Measurements from ENCODE around the gene ITPA. TPM values are rescaled to one million over a fixed set of nuclear protein-coding genes. Genes with fewer than 3 reads are reported as not detected.
A peak's percentile ranks its signal among the peaks of the same experiment; 100 is the strongest.
"Not testable (repeated sequence)": the region's sequence is repeated elsewhere in the genome, so short reads cannot be mapped to it uniquely, and the experiment has no call there.

The ITPA gene
- total RNA-seq, 3 donors from 2014 or later, result 35.2 to 43.6 (median 39.1) TPM

DNA sequence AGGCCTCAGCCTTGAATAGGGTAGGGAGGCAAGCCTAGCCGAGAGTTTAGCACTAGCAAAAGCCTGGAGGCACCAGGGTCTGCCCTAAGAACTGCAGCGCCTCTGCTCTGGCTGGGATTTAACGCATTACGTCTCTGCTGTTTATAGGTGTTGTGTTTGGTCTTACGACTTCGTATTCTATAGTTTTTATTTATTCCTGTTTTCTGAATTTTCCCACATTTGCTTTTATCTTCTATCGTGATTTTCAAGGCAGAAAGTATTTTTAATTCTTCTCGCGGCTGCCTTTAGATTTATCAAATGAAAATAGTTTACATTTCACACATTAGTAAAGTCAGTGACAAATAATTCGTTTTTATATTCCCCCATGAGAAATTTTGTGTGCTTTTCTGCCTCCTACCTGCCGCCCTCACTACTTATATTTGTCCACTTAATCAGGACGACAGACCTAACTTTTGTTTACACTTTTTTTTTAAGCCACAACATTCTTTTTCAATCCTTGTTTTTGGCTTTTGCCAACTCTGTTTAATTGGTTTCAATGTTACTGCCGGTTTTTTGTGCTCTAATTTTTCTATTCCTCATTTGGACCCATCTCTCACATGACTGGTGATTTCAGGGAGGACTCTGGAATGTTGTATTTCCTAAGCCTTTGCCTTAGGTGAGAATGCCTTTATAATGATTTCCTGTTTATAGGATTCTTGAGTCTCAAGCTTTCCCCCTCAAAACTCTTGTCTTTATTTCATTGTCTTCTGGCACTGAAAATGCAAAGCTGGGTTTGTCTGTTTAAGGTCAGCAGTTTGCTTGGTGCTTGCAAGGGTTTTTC lies 34.6 kb upstream of the ITPA start:
- Histone ChIP-seq H3K4me3 (peak overlapping the region; percentile 78 to 83 (median 79)), H3K9me3 (no peaks in the 10 kb centered on the region), H3K27me3 (no peaks in the 10 kb centered on the region), H3K36me3 (no peaks in the 10 kb centered on the region), H3K27ac (peak overlapping the region; percentile 75 to 85), H3K4me1 (peaks cover 0 to 4% of the 10 kb centered on the region in 2 donors)
- intact Hi-C loops (cut with DNase I; ENCODE audit: low total_unique reads), result no loop called here
- TF ChIP-seq POLR2A (IDR thresholded peaks at IDR 0.05) (no peak), POLR2AphosphoS5 (IDR thresholded peaks at IDR 0.05) (no peak)
- TF ChIP-seq, protein P1, sequence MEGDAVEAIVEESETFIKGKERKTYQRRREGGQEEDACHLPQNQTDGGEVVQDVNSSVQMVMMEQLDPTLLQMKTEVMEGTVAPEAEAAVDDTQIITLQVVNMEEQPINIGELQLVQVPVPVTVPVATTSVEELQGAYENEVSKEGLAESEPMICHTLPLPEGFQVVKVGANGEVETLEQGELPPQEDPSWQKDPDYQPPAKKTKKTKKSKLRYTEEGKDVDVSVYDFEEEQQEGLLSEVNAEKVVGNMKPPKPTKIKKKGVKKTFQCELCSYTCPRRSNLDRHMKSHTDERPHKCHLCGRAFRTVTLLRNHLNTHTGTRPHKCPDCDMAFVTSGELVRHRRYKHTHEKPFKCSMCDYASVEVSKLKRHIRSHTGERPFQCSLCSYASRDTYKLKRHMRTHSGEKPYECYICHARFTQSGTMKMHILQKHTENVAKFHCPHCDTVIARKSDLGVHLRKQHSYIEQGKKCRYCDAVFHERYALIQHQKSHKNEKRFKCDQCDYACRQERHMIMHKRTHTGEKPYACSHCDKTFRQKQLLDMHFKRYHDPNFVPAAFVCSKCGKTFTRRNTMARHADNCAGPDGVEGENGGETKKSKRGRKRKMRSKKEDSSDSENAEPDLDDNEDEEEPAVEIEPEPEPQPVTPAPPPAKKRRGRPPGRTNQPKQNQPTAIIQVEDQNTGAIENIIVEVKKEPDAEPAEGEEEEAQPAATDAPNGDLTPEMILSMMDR (IDR thresholded peaks at IDR 0.05), result no peak
- no peak for DNase-seq (ENCODE audit: low spot score in 2 of 2)

DNA sequence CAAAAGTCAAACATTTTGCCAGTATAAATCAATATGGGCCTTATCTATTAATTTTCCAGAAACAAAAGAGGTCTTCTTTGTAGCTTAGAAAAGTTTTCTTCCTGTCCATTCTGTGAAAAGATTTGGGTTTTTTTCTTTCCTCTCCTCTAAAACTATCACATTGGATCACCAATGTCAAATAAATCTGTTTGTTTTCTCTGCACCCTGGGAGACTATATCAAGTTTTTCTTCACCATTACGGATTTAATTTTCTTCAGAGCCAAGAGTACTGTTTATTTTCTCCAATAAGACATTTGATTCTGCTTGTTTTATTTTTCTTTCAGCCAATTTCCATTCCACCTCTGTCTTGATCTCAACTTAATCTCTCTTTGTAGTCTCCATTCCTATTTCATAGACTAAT lies 34.0 kb upstream of the ITPA start:
- TF ChIP-seq POLR2A (IDR thresholded peaks at IDR 0.05) (no peak), POLR2AphosphoS5 (IDR thresholded peaks at IDR 0.05) (no peak)
- TF ChIP-seq, protein P1 (IDR thresholded peaks at IDR 0.05), result no peak

DNA sequence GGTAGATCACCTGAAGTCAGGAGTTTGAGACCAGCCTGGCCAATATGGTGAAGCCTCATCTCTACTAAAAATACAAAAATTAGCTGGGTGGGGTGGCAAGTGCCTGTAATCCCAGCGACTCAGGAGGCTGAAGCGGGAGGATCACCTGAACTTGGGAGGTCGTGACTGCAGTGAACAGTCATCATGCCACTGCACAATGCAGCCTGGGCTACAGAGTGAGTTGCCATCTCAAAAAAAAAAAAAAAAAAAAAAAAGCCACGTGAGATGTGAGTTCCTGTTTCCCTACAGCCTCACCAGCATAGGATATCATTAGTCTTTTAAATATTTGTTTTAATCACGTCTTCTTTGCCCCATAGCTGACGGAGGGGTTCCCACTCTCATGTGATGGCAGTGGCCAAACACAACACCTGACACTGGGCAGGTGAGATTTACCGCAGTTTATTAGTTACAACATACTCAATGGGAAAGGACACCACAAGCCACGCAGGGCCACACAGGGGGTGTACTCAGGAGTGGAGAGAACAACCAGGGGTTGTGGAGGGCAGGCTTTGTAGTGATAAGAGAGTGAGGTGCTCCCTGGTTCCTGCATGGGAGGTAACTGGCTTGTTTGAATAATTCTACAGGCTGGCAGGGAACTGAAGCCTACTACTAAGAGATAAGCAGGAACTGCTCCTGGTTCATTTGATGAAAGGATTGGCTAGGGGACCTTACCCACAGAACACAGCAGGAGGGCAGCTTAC lies 31.4 kb upstream of the ITPA start:
- Histone ChIP-seq H3K36me3 (no peaks in the 10 kb centered on the region), H3K9me3 (no peaks in the 10 kb centered on the region), H3K4me3 (no peak overlapping the region), H3K4me1 (no peaks in the 10 kb centered on the region), H3K27me3 (no peaks in the 10 kb centered on the region), H3K27ac (no peak overlapping the region)
- TF ChIP-seq, protein P1 (IDR thresholded peaks at IDR 0.05), result no peak
- TF ChIP-seq POLR2A (IDR thresholded peaks at IDR 0.05) (no peak), POLR2AphosphoS5 (IDR thresholded peaks at IDR 0.05) (no peak)
- intact Hi-C loops (cut with DNase I; ENCODE audit: low total_unique reads), result no loop called here
- DNase-seq (ENCODE audit: low spot score in 2 of 2), result no peak

More for the DNA sequence above, 34.0 kb upstream of the ITPA start:
- Histone ChIP-seq H3K4me1 (peaks cover 0 to 4% of the 10 kb centered on the region in 2 donors), H3K9me3 (no peaks in the 10 kb centered on the region), H3K4me3 (peak overlapping the region in 2 of 3 donors; percentile 78 to 83), H3K36me3 (no peaks in the 10 kb centered on the region), H3K27ac (peak overlapping the region in 1 of 2 donors; percentile 75), H3K27me3 (no peaks in the 10 kb centered on the region)
- no peak for DNase-seq (ENCODE audit: low spot score in 2 of 2)
- intact Hi-C loops (cut with DNase I; ENCODE audit: low total_unique reads), result no loop called here

DNA sequence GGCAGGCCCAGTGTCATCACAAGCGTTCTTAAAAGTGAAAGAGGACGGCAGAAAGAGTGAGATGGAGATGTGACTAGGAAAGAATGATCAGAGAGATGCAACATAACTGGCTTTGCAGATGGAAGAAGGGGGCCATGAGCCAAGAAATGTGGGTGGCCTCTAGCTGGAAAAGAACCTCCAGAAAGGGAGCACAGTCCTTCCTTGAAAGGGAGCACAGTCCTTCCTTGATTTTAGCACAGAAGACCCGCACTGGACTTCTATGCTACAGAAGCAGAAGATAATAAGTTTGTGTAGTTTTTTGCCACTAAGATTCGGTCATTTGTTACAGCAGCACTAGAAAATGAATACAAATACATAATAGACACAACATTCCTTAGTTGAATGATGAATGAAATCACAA lies 29.0 kb upstream of the ITPA start:
- intact Hi-C loops (cut with DNase I; ENCODE audit: low total_unique reads), result loop anchor here (10.0 kb wide), 1 partner anchor 986 kb away; no protein-coding TSS in a partner anchor
- Histone ChIP-seq H3K27ac (no peak overlapping the region), H3K9me3 (no peaks in the 10 kb centered on the region), H3K4me1 (no peaks in the 10 kb centered on the region), H3K36me3 (no peaks in the 10 kb centered on the region), H3K4me3 (no peak overlapping the region), H3K27me3 (no peaks in the 10 kb centered on the region)
- no peak for DNase-seq (ENCODE audit: low spot score in 2 of 2)
- no peak for TF ChIP-seq POLR2A (IDR thresholded peaks at IDR 0.05)

DNA sequence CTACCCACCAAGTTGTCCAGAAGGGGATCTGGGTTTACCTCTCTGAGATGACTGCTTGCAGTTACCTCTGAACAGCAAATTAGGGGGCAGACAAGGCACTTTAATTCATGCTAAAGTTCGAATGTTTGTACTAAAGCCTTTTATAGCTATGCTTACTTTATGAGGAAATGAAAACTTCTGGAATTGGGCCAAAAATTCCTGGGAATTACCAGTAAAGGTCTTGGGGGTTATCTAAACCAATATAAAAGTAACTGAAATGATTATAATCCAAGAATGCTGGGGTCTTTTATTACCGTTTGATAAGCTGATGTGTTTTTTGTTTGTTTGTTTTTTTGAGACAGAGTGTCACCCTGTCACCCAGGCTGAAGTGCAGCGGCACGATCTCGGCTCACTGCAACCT lies 28.0 kb upstream of the ITPA start:
- TF ChIP-seq POLR2A (IDR thresholded peaks at IDR 0.05) (no peak), POLR2AphosphoS5 (IDR thresholded peaks at IDR 0.05) (no peak)
- TF ChIP-seq, protein P1 (IDR thresholded peaks at IDR 0.05), result no peak
- no peaks in the 10 kb centered on the region for H3K27me3 ChIP-seq
- intact Hi-C loops (cut with DNase I; ENCODE audit: low total_unique reads), result loop anchor here (10.0 kb wide), 1 partner anchor 986 kb away; no protein-coding TSS in a partner anchor
- H3K36me3 ChIP-seq, result no peaks in the 10 kb centered on the region
- H3K27ac ChIP-seq, result no peak overlapping the region
- no peaks in the 10 kb centered on the region for H3K9me3 ChIP-seq
- no peaks in the 10 kb centered on the region for H3K4me1 ChIP-seq
- no peak for DNase-seq (ENCODE audit: low spot score in 2 of 2)
- H3K4me3 ChIP-seq, result no peak overlapping the region

DNA sequence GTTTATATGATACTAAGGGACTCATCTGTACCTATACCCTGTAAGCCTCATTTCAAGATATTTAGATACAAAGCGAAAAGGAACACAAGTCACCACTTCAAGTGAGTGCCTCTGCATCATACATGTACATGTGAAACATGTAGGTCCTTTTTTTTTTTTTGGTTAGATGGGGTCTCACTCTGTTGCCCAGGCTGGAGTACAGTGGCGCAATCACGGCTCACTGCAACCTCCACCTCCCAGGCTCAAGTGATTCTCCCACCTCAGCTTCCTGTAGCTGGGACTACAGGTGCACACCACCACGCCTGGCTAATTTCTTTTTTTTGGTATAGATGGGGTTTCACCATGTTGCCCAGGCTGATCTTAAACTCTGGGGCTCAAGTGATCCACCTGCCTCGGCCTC lies 26.9 kb upstream of the ITPA start:
- not testable (repeated sequence) for DNase-seq (ENCODE audit: low spot score in 2 of 2); H3K36me3 ChIP-seq; H3K27me3 ChIP-seq; H3K9me3 ChIP-seq; H3K4me3 ChIP-seq; H3K4me1 ChIP-seq; H3K27ac ChIP-seq
- intact Hi-C loops (cut with DNase I; ENCODE audit: low total_unique reads), result loop anchor here (10.0 kb wide), 1 partner anchor 988 kb away; no protein-coding TSS in a partner anchor
